Measurements from ENCODE around the gene DHX32. TPM values are rescaled to one million over a fixed set of nuclear protein-coding genes. Genes with fewer than 3 reads are reported as not detected.
"Not testable (repeated sequence)": the region's sequence is repeated elsewhere in the genome, so short reads cannot be mapped to it uniquely, and the experiment has no call there.

DHX32 gene
- polyA plus RNA-seq, 2 donors: 26.1 to 30.5 TPM

DNA sequence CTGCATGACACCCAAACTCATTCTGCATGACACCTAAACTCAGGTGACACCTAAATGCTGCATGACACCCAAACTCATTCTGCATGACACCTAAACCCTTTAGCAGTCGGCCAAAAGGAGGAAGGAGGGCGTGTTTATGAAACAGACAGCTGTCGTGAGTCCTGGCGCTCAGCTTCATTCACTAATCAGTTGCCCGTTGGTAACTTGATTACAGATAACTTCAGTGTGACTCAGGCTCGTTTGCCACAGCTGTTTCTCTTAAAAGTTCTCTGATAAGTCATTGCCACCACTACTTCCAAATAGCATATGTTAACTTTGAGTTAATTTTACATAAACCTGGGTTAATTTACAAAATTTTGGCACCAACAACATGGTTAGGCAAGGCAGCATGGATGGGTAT lies 32.2 kb upstream of the DHX32 start:
- not testable (repeated sequence) for H3K27ac ChIP-seq (ENCODE audit: low read depth in 2 of 2, low read length in 1 of 2); H3K27me3 ChIP-seq (ENCODE audit: control insufficient read depth in 1 of 2, insufficient read depth in 2 of 2, low read length in 2 of 2)
- 46 to 60% methylated on average over 6 of the region's 6 CpGs for WGBS, 2 donors

GRCh38 chr10:125911990-125912389 lies 30.9 kb upstream of the DHX32 start:
- Histone ChIP-seq H3K4me1 (ENCODE audit: control insufficient read depth in 2 of 2, insufficient read depth in 2 of 2, low read length in 1 of 2) (no peaks in the 10 kb centered on the region), H3K27ac (ENCODE audit: low read depth in 2 of 2, low read length in 1 of 2) (no peak overlapping the region), H3K4me3 (ENCODE audit: low read depth in 1 of 2, low read length in 2 of 2) (no peak overlapping the region), H3K9me3 (ENCODE audit: control insufficient read depth in 2 of 2, insufficient read depth in 1 of 2, low read depth in 1 of 2, low read length in 1 of 2) (no peaks in the 10 kb centered on the region), H3K36me3 (ENCODE audit: control insufficient read depth in 2 of 2, insufficient read depth in 2 of 2, low read length in 1 of 2) (no peaks in the 10 kb centered on the region), H3K27me3 (ENCODE audit: control insufficient read depth in 1 of 2, insufficient read depth in 2 of 2, low read length in 2 of 2) (no peaks in the 10 kb centered on the region)
- WGBS, 2 donors: 29 to 38% methylated on average over 4 of the region's 4 CpGs

More for the DNA sequence above, 32.2 kb upstream of the DHX32 start:
- H3K9me3 ChIP-seq (ENCODE audit: control insufficient read depth in 2 of 2, insufficient read depth in 1 of 2, low read depth in 1 of 2, low read length in 1 of 2); H3K36me3 ChIP-seq (ENCODE audit: control insufficient read depth in 2 of 2, insufficient read depth in 2 of 2, low read length in 1 of 2); H3K4me3 ChIP-seq (ENCODE audit: low read depth in 1 of 2, low read length in 2 of 2); H3K4me1 ChIP-seq (ENCODE audit: control insufficient read depth in 2 of 2, insufficient read depth in 2 of 2, low read length in 1 of 2): not testable (repeated sequence)

DNA sequence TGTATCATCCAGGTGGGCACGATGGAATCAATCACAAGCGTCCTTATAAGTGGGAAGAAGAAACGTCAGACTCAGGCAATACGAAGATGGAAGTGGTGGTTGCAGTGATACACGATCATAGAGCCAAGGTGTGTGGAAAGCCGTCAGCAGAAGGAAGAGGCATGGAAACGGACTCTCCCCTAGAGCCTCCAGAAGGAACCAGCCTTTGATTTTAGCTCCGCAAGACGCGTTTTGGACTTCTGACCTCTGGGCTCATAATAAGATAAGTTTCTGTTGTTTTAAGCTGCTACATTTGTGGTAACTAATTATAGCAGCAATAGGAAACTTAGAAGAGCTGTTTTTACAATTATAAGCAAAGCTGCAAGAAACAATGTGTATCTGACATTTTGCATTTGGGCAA lies 30.1 kb upstream of the DHX32 start:
- H3K36me3 ChIP-seq (ENCODE audit: control insufficient read depth in 2 of 2, insufficient read depth in 2 of 2, low read length in 1 of 2): no peaks in the 10 kb centered on the region
- H3K9me3 ChIP-seq (ENCODE audit: control insufficient read depth in 2 of 2, insufficient read depth in 1 of 2, low read depth in 1 of 2, low read length in 1 of 2): no peaks in the 10 kb centered on the region
- H3K4me3 ChIP-seq (ENCODE audit: low read depth in 1 of 2, low read length in 2 of 2): no peak overlapping the region
- WGBS, 2 donors: 66 to 85% methylated on average over 10 of the region's 10 CpGs
- H3K4me1 ChIP-seq (ENCODE audit: control insufficient read depth in 2 of 2, insufficient read depth in 2 of 2, low read length in 1 of 2): no peaks in the 10 kb centered on the region
- no peak overlapping the region for H3K27ac ChIP-seq (ENCODE audit: low read depth in 2 of 2, low read length in 1 of 2)
- H3K27me3 ChIP-seq (ENCODE audit: control insufficient read depth in 1 of 2, insufficient read depth in 2 of 2, low read length in 2 of 2): no peaks in the 10 kb centered on the region

DNA sequence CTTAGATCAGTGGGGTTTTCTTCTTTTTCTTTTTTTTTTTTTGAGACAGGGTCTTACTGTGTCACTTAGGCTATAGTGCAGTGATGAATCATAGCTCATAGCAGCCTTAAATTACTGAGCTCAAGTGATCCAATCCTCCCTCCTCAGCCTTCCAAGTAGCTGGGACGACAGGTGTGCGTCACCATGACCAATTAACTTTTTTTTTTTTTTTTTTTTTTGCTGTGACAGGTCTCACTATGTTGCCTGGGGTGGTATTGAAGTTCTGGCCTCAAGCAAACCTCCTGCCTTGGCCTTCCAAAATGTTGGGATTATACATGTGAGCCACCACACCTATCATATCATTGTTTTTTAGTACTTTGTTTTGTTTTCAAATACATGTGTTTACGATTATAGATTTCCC lies 28.4 kb upstream of the DHX32 start:
- WGBS, 2 donors: 64 to 69% methylated on average over 3 of the region's 3 CpGs
- H3K27ac ChIP-seq (ENCODE audit: low read depth in 2 of 2, low read length in 1 of 2); H3K4me1 ChIP-seq (ENCODE audit: control insufficient read depth in 2 of 2, insufficient read depth in 2 of 2, low read length in 1 of 2); H3K36me3 ChIP-seq (ENCODE audit: control insufficient read depth in 2 of 2, insufficient read depth in 2 of 2, low read length in 1 of 2); H3K27me3 ChIP-seq (ENCODE audit: control insufficient read depth in 1 of 2, insufficient read depth in 2 of 2, low read length in 2 of 2); H3K9me3 ChIP-seq (ENCODE audit: control insufficient read depth in 2 of 2, insufficient read depth in 1 of 2, low read depth in 1 of 2, low read length in 1 of 2); H3K4me3 ChIP-seq (ENCODE audit: low read depth in 1 of 2, low read length in 2 of 2): not testable (repeated sequence)

DNA sequence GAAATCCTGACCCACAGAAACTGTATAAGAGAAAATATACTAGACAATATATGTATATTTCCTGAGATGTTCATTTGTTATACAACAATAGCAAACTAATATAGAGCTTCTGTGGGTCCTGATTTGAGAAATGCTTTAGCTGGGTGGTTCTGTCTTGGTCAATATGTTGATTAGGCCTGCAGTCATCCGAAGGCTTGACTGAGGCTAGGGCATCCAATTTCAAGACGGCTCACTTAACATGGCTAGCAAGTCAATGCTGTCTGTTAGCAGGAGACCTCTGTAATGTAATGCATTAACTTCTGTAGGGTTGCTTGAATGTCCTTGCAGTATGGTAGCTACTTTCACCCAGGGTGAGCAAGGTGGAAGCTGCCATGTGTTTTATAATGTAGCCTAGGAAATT lies 27.7 kb upstream of the DHX32 start:
- H3K27ac ChIP-seq (ENCODE audit: low read depth in 2 of 2, low read length in 1 of 2); H3K27me3 ChIP-seq (ENCODE audit: control insufficient read depth in 1 of 2, insufficient read depth in 2 of 2, low read length in 2 of 2); H3K36me3 ChIP-seq (ENCODE audit: control insufficient read depth in 2 of 2, insufficient read depth in 2 of 2, low read length in 1 of 2); H3K4me1 ChIP-seq (ENCODE audit: control insufficient read depth in 2 of 2, insufficient read depth in 2 of 2, low read length in 1 of 2); H3K4me3 ChIP-seq (ENCODE audit: low read depth in 1 of 2, low read length in 2 of 2); H3K9me3 ChIP-seq (ENCODE audit: control insufficient read depth in 2 of 2, insufficient read depth in 1 of 2, low read depth in 1 of 2, low read length in 1 of 2): not testable (repeated sequence)
- 48 to 56% methylated on average over 2 of the region's 2 CpGs for WGBS, 2 donors

DNA sequence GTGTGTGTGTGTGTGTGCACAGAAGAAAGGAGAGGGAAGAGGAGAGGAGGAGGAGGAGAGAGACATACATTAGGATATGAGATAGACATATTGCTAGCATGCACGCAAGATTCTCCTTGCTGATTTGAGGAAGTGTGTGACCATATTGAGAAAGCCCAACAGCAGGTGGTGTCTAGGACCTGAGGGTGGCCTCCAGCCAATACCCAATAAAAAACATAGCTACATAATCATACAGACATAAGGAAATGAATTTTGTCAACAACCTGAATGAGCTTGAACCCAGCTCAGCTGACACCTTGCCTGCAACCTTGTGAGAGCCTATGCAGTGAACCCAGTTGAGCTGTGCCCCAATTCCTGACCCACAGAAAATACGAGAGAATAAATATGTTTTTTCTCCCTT lies 26.5 kb upstream of the DHX32 start:
- 67 to 73% methylated on average over 2 of the region's 2 CpGs for WGBS, 2 donors
- not testable (repeated sequence) for H3K9me3 ChIP-seq (ENCODE audit: control insufficient read depth in 2 of 2, insufficient read depth in 1 of 2, low read depth in 1 of 2, low read length in 1 of 2); H3K27me3 ChIP-seq (ENCODE audit: control insufficient read depth in 1 of 2, insufficient read depth in 2 of 2, low read length in 2 of 2); H3K4me1 ChIP-seq (ENCODE audit: control insufficient read depth in 2 of 2, insufficient read depth in 2 of 2, low read length in 1 of 2); H3K36me3 ChIP-seq (ENCODE audit: control insufficient read depth in 2 of 2, insufficient read depth in 2 of 2, low read length in 1 of 2); H3K4me3 ChIP-seq (ENCODE audit: low read depth in 1 of 2, low read length in 2 of 2); H3K27ac ChIP-seq (ENCODE audit: low read depth in 2 of 2, low read length in 1 of 2)

DNA sequence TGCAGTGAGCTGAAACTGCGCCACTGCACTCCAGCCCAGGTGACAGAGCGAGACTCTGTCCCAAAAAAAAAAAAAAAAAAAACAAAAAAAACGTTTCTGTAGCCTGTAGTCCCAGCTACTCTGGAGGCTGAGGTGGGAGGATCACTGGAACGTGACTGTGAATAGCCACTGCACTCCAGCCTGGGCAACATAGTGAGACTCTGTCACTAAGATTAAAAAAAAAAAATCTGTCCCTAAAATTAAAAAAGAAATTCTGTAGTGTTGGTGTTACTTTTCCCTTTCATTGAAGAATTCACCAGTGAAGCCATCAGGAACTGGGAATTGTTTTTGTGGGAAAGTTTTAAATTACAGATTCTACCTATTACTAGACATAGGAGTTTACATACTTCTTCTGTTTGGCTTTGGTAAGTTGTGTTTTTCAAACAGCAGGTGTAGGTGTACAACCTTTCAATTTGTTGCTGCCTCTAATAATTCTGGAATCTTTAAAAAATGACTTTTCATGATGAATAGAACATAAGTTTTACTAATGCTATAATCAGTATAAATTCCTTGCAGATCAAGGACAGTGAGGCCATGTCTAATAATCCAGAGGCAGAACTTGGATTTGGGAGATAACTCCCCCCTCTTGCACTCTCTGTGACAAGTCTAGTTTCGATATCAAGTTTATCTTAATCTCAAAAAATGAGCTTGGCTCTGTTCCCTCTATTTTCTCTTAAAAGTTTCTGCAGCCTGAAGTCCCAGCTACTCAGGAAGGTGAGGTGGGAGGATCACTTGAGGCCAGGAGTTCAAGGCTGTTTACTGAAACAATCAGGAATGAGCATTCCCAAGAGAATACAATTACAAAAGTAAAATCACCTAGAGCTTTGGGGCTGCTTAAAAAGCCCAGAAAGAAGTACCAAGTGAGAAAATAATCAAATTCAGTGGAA lies 24.2 kb upstream of the DHX32 start:
- not testable (repeated sequence) for H3K9me3 ChIP-seq (ENCODE audit: control insufficient read depth in 2 of 2, insufficient read depth in 1 of 2, low read depth in 1 of 2, low read length in 1 of 2); H3K36me3 ChIP-seq (ENCODE audit: control insufficient read depth in 2 of 2, insufficient read depth in 2 of 2, low read length in 1 of 2); H3K27ac ChIP-seq (ENCODE audit: low read depth in 2 of 2, low read length in 1 of 2); H3K4me3 ChIP-seq (ENCODE audit: low read depth in 1 of 2, low read length in 2 of 2); H3K4me1 ChIP-seq (ENCODE audit: control insufficient read depth in 2 of 2, insufficient read depth in 2 of 2, low read length in 1 of 2); H3K27me3 ChIP-seq (ENCODE audit: control insufficient read depth in 1 of 2, insufficient read depth in 2 of 2, low read length in 2 of 2)
- WGBS, 2 donors: 62 to 70% methylated on average over 4 to 5 of the region's 5 CpGs

DNA sequence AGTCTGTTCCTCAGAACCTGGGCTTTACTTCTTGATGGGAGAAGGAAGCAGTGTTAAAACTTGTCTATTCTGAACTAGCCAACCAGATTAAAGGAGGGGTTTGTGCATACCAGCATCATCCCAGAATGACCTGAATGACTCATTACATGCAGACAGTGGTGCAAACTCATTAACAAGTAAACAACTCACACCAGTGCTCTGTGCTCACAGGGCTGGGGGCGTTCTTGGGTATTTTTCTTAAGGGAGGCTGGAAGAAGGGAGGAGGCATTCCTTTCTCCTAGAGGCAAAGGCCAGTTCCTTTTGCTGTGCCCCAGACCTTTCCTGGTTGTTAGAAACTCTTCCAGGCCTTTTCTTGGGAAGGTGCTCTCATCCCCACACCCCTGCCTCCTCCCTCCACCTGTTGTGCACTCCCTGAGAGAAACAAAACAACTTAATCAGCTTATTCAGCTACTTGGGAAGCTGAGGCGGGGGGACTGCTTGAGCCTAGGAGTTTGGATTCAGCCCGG lies 22.1 kb upstream of the DHX32 start:
- not testable (repeated sequence) for H3K4me1 ChIP-seq (ENCODE audit: control insufficient read depth in 2 of 2, insufficient read depth in 2 of 2, low read length in 1 of 2); H3K27me3 ChIP-seq (ENCODE audit: control insufficient read depth in 1 of 2, insufficient read depth in 2 of 2, low read length in 2 of 2); H3K9me3 ChIP-seq (ENCODE audit: control insufficient read depth in 2 of 2, insufficient read depth in 1 of 2, low read depth in 1 of 2, low read length in 1 of 2); H3K4me3 ChIP-seq (ENCODE audit: low read depth in 1 of 2, low read length in 2 of 2); H3K36me3 ChIP-seq (ENCODE audit: control insufficient read depth in 2 of 2, insufficient read depth in 2 of 2, low read length in 1 of 2)
- peak overlapping the region; percentile 14 to 60 for H3K27ac ChIP-seq (ENCODE audit: low read depth in 2 of 2, low read length in 1 of 2)
- 65 to 68% methylated on average over 3 of the region's 3 CpGs for WGBS, 2 donors

DNA sequence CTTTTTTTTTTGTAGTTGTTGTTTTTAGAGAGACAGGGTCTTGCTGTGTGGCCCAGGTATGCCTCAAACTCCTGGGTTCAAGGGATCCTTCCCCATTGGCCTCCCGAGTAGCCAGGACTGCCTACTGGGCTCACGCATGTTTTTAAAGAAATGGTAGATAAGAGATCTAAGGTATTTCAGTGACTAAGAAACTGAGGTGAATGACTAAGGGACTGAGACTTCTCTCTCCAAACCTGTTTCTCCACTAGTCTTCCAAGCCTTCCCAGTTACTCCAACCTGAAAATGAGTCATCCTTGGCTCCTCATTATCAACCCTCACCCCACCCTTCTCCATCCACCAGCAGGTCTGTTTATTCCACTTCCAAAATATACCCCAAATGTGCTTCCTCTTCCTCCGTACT lies 19.9 kb upstream of the DHX32 start:
- H3K9me3 ChIP-seq (ENCODE audit: control insufficient read depth in 2 of 2, insufficient read depth in 1 of 2, low read depth in 1 of 2, low read length in 1 of 2); H3K4me1 ChIP-seq (ENCODE audit: control insufficient read depth in 2 of 2, insufficient read depth in 2 of 2, low read length in 1 of 2); H3K36me3 ChIP-seq (ENCODE audit: control insufficient read depth in 2 of 2, insufficient read depth in 2 of 2, low read length in 1 of 2); H3K27me3 ChIP-seq (ENCODE audit: control insufficient read depth in 1 of 2, insufficient read depth in 2 of 2, low read length in 2 of 2); H3K4me3 ChIP-seq (ENCODE audit: low read depth in 1 of 2, low read length in 2 of 2): not testable (repeated sequence)
- peak overlapping the region; percentile 54 to 75 for H3K27ac ChIP-seq (ENCODE audit: low read depth in 2 of 2, low read length in 1 of 2)
- WGBS, 2 donors: 49 to 66% methylated on average over 3 of the region's 3 CpGs

DNA sequence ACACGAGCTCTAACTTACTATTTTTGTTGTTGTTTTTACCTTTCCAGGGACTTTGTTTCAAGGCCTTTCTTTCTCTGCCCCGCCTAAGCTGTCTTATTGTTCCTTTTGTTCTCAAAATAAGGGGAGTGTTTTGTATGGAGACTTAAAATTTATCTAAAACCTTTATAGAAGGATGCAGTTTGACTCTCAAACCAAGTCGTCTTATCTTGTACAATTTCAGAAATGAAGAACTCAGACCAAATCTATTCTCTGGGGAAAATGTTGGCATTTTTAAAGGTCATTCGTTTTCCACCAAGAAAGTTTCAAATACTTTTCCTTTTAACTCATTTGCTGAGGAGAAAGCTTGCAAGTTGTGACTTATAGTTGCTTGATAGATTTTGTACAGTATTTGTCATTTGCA lies 16.2 kb upstream of the DHX32 start:
- H3K4me1 ChIP-seq (ENCODE audit: control insufficient read depth in 2 of 2, insufficient read depth in 2 of 2, low read length in 1 of 2); H3K36me3 ChIP-seq (ENCODE audit: control insufficient read depth in 2 of 2, insufficient read depth in 2 of 2, low read length in 1 of 2); H3K9me3 ChIP-seq (ENCODE audit: control insufficient read depth in 2 of 2, insufficient read depth in 1 of 2, low read depth in 1 of 2, low read length in 1 of 2); H3K27ac ChIP-seq (ENCODE audit: low read depth in 2 of 2, low read length in 1 of 2); H3K27me3 ChIP-seq (ENCODE audit: control insufficient read depth in 1 of 2, insufficient read depth in 2 of 2, low read length in 2 of 2): not testable (repeated sequence)
- WGBS, 2 donors: 32 to 36% methylated on average over 4 of the region's 4 CpGs
- H3K4me3 ChIP-seq (ENCODE audit: low read depth in 1 of 2, low read length in 2 of 2): peak overlapping the region in 1 of 2 donors; percentile 73

Data from esophagus (tissue), 2 donors.